GM12872 (cell line): ENCODE measurements around the gene TMEM163.

Experiments used
- TF ChIP-seq, protein P1 (sequence below): IDR thresholded peaks from 3 replicates; pipeline ENCODE4 v1.5.1; 2011; ENCODE audit warnings: low read depth, mild to moderate bottlenecking, low read length, moderate library complexity; ENCODE audit not compliant: insufficient read depth

The TMEM163 gene

DNA sequence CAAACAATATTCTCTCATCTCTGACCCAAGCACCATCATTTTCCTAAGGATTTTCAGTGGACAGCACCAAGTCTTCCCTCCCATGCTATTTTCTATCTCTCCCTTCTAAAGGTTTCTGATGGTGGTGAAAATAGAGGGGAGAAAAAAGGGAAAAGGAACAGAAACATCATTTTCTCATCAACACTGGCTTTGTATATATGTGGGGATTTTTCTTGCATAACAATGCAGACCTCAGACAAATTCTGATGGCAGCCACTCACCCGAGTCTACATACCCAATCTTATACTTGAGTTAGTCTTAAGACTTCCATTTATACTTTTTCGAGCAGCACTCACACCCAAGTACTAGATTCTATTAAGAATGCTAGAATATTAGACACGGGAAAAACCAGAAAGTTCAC is 95.8 kb downstream of the TMEM163 start:
- TF ChIP-seq, protein P1, sequence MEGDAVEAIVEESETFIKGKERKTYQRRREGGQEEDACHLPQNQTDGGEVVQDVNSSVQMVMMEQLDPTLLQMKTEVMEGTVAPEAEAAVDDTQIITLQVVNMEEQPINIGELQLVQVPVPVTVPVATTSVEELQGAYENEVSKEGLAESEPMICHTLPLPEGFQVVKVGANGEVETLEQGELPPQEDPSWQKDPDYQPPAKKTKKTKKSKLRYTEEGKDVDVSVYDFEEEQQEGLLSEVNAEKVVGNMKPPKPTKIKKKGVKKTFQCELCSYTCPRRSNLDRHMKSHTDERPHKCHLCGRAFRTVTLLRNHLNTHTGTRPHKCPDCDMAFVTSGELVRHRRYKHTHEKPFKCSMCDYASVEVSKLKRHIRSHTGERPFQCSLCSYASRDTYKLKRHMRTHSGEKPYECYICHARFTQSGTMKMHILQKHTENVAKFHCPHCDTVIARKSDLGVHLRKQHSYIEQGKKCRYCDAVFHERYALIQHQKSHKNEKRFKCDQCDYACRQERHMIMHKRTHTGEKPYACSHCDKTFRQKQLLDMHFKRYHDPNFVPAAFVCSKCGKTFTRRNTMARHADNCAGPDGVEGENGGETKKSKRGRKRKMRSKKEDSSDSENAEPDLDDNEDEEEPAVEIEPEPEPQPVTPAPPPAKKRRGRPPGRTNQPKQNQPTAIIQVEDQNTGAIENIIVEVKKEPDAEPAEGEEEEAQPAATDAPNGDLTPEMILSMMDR = no peak

DNA sequence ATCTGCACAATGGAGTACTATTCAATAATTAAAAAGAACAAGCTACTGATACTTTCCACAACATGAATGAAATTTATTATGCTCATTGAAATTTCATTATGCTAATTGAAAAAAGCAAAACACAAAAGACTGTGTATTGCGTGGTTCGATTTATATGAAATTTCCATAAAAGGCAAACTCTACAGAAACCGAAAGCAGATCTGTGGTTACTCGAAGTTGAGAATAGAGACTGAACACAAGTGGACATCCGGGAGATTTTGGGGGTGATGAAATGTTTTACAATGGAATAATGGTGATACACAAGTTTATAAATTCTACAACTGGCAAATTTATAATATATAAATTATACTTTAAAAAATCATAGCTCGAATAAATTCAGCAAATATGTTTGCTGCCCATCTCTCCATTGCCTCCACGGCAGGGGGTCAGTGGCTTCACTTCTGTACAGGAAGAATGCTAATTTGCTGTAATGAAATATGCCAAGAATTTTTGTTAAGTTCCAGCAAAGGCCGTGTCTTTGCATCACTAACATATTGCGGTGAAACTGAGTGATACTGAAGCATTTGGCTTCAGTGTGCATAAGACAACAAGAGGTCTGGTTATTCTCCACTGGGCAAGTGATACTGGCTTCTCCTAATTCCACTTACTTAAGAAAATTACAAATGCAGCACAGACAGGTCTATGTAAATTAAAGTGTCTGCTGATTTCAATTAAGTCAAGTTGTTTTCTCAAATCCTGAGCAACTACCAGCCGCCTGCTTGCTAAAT is 96.7 kb downstream of the TMEM163 start:
- TF ChIP-seq, protein P1 = no peak

DNA sequence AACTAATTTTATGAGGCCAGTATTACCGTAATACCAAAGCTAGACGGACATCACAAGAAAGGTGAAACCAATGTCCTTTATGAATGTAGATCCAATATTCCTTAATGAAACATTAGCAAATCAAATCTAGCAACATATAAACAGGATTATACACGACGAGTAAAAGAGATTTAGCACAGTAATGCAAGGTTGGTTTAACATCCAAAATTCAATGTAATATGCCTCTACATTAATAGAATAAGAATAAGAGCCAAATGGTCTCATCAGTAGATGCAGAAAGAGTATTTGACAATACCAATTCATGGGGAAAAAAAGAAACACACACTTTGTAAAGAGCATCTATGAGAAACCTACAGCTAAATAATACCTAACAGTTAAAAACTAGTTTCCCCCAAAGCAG is 99.5 kb downstream of the TMEM163 start:
- TF ChIP-seq, protein P1 = no peak

DNA sequence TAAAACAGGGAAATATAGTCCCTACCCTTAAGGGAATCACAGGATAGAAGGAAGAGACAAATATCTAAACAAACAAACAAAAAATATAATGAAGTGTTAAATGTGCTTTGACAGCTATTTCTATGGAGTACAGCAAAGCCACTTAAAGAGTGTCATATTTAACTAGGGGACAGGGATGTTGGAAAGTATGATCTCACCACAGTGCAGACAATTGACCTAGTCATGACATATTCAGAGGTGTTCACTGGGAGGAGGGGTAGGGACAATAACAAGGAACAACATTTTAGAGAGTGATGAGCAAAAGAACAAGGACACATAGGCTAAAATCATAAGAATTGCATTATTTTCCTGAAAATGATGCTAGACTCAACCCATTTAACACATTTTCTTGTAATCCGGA is 107.5 kb downstream of the TMEM163 start:
- TF ChIP-seq, protein P1 = no peak

DNA sequence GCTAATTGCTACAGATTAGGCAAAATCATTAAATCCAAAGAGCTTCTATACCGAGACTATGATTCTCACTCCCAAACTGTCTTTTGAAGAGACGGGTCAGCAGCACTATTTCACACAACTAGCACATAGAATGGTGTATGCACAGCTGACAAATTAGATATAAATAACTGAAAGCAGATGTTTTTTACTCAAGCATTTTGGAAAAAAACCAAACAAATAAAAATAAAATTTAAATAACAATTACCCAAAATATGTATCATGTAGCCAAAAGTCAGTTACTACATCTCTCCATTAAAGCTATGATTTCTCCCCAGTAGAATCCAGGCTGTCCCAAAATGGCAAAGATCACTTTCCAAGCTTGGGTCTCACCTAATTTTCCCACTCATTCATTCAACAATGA is 107.9 kb downstream of the TMEM163 start:
- TF ChIP-seq, protein P1 = no peak

DNA sequence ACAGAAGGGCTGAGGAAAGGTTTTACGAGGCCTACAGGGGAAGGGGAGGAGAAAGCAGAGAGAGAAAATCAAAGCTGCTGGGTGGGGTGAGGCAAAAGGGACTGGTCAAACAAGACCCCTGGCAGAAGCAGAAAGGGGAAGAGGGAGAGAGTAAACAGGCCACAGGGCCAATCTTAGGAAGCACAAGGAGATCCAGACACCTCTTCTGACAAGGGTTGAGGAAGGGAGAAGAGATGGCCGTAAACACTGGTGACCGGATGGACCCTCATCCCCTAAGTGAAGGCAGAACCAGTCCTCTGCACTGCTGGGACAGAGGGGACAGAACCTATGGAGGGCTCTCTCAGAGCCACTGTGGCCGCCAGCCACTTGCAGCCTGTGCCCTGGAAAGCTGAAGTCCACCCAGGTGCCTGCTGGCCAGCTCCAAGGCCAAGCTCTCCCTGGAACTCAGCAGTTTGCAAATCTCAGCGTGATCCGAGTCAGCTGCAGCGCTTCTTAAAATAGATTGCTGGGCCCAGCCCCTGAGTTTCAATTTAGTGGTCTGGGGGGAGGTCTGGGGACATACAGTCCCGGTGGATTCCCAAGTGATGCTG is 108.8 kb downstream of the TMEM163 start:
- TF ChIP-seq, protein P1 = no peak

DNA sequence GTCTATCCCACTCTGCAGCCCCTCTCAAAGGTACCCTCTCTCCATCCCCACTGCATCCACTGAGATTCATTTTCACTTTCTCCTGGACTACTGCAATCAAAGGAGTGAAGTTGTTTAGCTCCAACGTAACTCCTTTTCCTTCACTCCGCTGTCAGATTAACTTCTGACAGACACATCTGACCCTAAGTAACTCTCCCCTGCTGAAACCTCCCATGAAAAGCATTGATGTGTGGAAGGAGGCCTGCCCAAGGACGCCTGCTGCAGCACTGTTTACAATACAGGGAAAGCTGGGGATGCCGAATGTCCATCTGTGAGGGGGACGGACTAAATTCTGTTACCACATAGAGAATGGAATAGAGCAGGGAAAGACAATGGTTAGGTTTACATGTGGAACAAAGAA is 114.8 kb downstream of the TMEM163 start:
- TF ChIP-seq, protein P1 = no peak
